ENCODE results near the gene CCSER1.
"Not testable (repeated sequence)": the region's sequence is repeated elsewhere in the genome, so short reads cannot be mapped to it uniquely, and the experiment has no call there.

Gene CCSER1

GRCh38 chr4:91525621-91526020 lies 1398.4 kb downstream of the CCSER1 start:
- H3K27ac ChIP-seq, result no peak overlapping the region
- DNase-seq (ENCODE audit: low read depth, low spot score), result no peak

- DNase-seq (ENCODE audit: low read depth, low spot score), result no peak
- H3K27ac ChIP-seq, result no peak overlapping the region
Observed at GRCh38 chr4:91527056-91527455, 1399.9 kb downstream of the CCSER1 start.

- H3K27ac ChIP-seq, result no peak overlapping the region
- no peak for DNase-seq (ENCODE audit: low read depth, low spot score)
Observed at GRCh38 chr4:91567594-91567993, 1440.4 kb downstream of the CCSER1 start.

- no peak overlapping the region for H3K27ac ChIP-seq
- DNase-seq (ENCODE audit: low read depth, low spot score), result no peak
Observed at GRCh38 chr4:91577864-91578263, 1450.7 kb downstream of the CCSER1 start.

GRCh38 chr4:91590260-91590659 lies 1463.1 kb downstream of the CCSER1 start:
- no peak overlapping the region for H3K27ac ChIP-seq
- no peak for DNase-seq (ENCODE audit: low read depth, low spot score)

GRCh38 chr4:91592125-91592524 lies 1464.9 kb downstream of the CCSER1 start:
- no peak for DNase-seq (ENCODE audit: low read depth, low spot score)
- H3K27ac ChIP-seq, result no peak overlapping the region

- no peak for DNase-seq (ENCODE audit: low read depth, low spot score)
- no peak overlapping the region for H3K27ac ChIP-seq
Observed at GRCh38 chr4:91596718-91597117, 1469.5 kb downstream of the CCSER1 start.

GRCh38 chr4:91598696-91599095 lies 1471.5 kb downstream of the CCSER1 start:
- H3K27ac ChIP-seq, result no peak overlapping the region
- DNase-seq (ENCODE audit: low read depth, low spot score), result no peak

- DNase-seq (ENCODE audit: low read depth, low spot score), result no peak
- no peak overlapping the region for H3K27ac ChIP-seq
Observed at GRCh38 chr4:91600301-91600700, 1473.1 kb downstream of the CCSER1 start.

- DNase-seq (ENCODE audit: low read depth, low spot score), result no peak
Observed at GRCh38 chr4:91601401-91601800, 1474.2 kb downstream of the CCSER1 start.

GRCh38 chr4:91611782-91612181 lies 1484.6 kb downstream of the CCSER1 start:
- no peak for DNase-seq (ENCODE audit: low read depth, low spot score)
- H3K27ac ChIP-seq, result no peak overlapping the region

More at GRCh38 chr4:91601401-91601800, 1474.2 kb downstream of the CCSER1 start:
- H3K27ac ChIP-seq, result no peak overlapping the region

GRCh38 chr4:91620952-91621351 lies 1493.8 kb downstream of the CCSER1 start:
- peak overlapping the region; percentile 72 for H3K27ac ChIP-seq
- no peak for DNase-seq (ENCODE audit: low read depth, low spot score)

GRCh38 chr4:91621446-91621845 lies 1494.3 kb downstream of the CCSER1 start:
- peak; percentile 33 for DNase-seq (ENCODE audit: low read depth, low spot score)
- H3K27ac ChIP-seq, result peak overlapping the region; percentile 72

GRCh38 chr4:91622925-91623602 lies 1495.9 kb downstream of the CCSER1 start:
- DNase-seq (ENCODE audit: low read depth, low spot score), result no peak
- no peak overlapping the region for H3K27ac ChIP-seq

- not testable (repeated sequence) for DNase-seq (ENCODE audit: low read depth, low spot score); H3K27ac ChIP-seq
Observed at GRCh38 chr4:91623603-91623967, 1496.4 kb downstream of the CCSER1 start.

- H3K27ac ChIP-seq, result no peak overlapping the region
- DNase-seq (ENCODE audit: low read depth, low spot score), result no peak
Observed at GRCh38 chr4:91630054-91630453, 1502.9 kb downstream of the CCSER1 start.

- H3K27ac ChIP-seq, result no peak overlapping the region
- no peak for DNase-seq (ENCODE audit: low read depth, low spot score)
Observed at GRCh38 chr4:91630764-91631163, 1503.6 kb downstream of the CCSER1 start.

- DNase-seq (ENCODE audit: low read depth, low spot score), result no peak
- H3K27ac ChIP-seq, result no peak overlapping the region
Observed at GRCh38 chr4:91631335-91631734, 1504.1 kb downstream of the CCSER1 start.

- no peak overlapping the region for H3K27ac ChIP-seq
- no peak for DNase-seq (ENCODE audit: low read depth, low spot score)
Observed at GRCh38 chr4:91636083-91636482, 1508.9 kb downstream of the CCSER1 start.

All from epithelial cell of prostate (primary cell).